Measurements from ENCODE around the gene TMEM54.

DNA sequence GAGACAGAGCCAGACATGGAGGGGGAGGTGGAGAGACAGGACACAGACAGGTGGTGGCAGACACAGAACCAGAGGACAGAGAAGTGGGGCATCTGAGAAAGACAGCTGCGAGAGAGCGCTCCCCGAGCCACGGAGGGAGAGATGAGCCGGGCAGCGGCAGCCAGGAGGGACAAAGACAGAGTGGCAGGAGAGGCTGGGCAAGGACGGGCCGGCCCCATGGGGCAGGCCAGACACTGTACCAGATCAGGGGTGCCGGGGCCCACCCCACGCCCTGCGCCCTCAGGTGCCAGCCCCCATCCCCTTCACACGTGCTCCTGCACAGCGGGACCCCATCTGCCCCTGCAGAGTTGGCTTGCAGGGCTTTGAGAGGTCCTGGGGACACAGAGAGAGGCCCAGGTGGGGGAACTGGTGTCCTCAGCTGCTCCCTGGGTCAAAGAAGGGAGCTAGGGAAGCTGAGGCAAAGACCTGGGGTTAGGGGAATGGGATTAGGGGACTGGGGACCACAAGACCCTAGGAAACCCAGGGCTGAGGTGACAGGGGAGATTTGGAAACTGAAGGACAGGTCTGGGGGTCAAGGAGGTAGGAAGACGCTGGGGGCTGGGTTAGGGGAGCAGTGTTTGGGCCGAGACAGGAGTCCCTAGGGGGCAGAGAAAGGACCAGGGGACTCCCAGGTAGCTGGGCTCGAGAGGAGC lies 31.1 kb downstream of the TMEM54 start:
- no peak for TF ChIP-seq EP300 (IDR thresholded peaks at IDR 0.05; ENCODE audit: low read depth)
- TF ChIP-seq POLR2AphosphoS5 (IDR thresholded peaks at IDR 0.05) = no peak
- no peak for TF ChIP-seq POLR2A (IDR thresholded peaks at IDR 0.05)

Data from transverse colon (tissue), 3 donors.